H7 (cell line): ENCODE results near the gene CPXM2. TPM values are rescaled to one million over a fixed set of nuclear protein-coding genes. Genes with fewer than 3 reads are reported as not detected.

Experiments used
- DNase-seq: peaks from one replicate; pipeline ENCODE4 v3.0.0; 2012
- H3K27me3 ChIP-seq: 2 replicates; pipeline ENCODE4 v1.6.0; 2011; ENCODE audit warnings: mild to moderate bottlenecking, low read length; ENCODE audit not compliant: control insufficient read depth, insufficient read depth
- H3K36me3 ChIP-seq: replicated peaks from 2 replicates; pipeline ENCODE4 v1.5.1; 2011; ENCODE audit warnings: low read length; ENCODE audit not compliant: control insufficient read depth, insufficient read depth
- H3K4me3 ChIP-seq: 2 replicates; pipeline ENCODE4 v1.5.1; 2011; ENCODE audit warnings: low read depth, mild to moderate bottlenecking, control low read depth, low read length, moderate library complexity; ENCODE audit not compliant: insufficient read depth
- total RNA-seq: library from RNA; depleted of rRNA; stranded (reverse); fragments of >200 nt; shearing (Covaris generic); gene quantifications from 2 replicates; pipeline ENCODE4 v1.2.3, GENCODE V29; 2014

The CPXM2 gene
- total RNA-seq, 1 experiment from 2014 or later = 2.9 TPM

DNA sequence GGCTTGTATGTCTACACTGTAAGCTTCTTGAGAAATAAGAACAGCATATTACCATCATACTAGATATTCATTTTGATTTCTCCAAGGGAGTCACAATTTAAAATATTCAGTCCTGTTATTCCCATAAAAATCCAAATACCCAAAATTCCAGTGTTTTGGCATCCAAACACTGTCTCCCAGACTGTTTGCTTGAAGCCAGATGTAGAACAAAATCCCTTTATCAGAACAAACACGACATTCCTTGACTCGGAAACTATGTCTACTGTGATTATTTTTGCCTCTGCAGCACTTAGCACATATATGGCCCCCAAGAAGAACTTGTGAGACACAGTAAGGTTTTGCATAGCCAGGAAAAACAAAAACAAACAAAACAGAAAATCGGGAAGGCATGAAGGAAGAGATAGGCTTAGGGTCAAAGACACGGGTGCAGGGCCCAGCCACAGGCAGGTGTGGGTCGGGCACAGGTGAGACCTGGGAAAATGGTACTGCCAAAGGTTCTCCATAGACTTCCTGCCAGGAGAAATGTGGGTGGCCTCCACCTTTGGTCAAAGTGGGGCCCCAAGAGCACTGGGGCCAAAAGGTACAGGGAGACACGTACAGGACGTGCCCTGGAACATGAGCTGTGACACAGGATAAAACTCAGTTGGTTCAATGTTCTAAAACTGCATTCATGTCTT, 36.5 kb downstream of the CPXM2 start:
- H3K27me3 ChIP-seq = no peaks in the 10 kb centered on the region
- no peak for DNase-seq

DNA sequence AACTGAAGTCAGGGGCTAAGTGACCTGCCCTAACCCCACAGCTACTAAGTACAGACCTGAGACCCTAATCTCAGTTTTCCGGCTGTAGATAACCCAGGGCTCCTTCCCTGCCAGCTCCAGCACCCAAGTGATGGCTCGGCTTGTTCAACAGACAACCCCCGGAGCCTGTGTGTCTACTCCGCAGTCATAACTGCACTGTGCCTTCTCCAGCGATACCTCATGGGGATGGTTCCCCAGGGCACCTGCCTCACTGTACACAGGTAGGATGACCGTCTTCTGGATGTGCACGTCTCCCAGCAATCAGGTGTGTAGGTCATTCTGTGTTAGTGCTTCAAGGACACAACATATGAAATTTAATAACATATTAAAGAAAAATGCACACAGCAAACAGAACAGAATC, 37.1 kb downstream of the CPXM2 start:
- DNase-seq = no peak
- Histone ChIP-seq H3K27me3 (no peaks in the 10 kb centered on the region), H3K36me3 (no peaks in the 10 kb centered on the region), H3K4me3 (no peak overlapping the region)

More for the DNA sequence above, 36.5 kb downstream of the CPXM2 start:
- no peaks in the 10 kb centered on the region for H3K36me3 ChIP-seq
- H3K4me3 ChIP-seq = no peak overlapping the region

DNA sequence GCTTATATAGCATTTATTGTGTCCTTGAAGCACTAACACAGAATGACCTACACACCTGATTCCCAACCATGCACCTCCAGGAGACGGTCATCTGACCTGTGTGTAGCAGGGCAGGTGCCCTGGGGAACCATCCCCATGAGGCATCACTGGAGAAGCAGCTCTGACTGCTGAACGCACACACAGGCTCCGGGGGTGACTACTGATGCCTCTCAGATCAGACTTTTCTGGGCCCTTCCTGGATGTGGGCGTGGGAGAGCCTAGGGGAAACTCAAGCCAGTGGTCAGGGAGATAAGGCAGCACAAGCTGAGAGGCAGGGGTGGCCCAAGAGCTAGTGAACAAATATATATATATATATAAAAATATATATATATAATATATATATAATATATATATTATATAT, 37.6 kb downstream of the CPXM2 start:
- Histone ChIP-seq H3K27me3 (no peaks in the 10 kb centered on the region), H3K4me3 (no peak overlapping the region), H3K36me3 (no peaks in the 10 kb centered on the region)
- DNase-seq = no peak

DNA sequence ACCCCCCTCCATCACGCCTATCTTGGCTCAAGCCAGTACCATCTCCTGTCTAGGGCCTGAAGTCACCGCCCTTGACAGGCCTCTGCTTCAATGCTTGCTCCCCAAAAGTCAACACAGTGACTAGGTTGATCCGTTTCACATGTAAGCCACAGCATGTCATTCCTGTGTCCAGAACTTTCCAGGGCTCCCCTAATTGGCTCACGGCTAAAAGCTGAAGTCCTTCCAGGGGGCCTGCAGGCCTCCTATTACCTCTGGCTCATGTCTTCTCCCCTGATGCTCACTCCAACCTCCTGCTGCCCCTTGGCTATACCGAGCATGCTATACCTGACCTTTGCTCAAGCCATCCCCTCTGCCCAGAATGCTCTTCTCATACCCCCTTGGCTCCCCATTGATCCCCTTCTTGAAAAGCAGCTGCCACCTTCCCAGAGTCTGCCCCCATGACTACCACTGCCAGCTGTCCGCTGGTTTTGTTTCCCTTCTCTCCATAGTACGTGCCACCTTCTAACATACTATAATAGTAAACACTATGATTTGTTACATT, 39.1 kb downstream of the CPXM2 start:
- no peak overlapping the region for H3K4me3 ChIP-seq
- H3K27me3 ChIP-seq = no peaks in the 10 kb centered on the region
- DNase-seq = no peak
- no peaks in the 10 kb centered on the region for H3K36me3 ChIP-seq

DNA sequence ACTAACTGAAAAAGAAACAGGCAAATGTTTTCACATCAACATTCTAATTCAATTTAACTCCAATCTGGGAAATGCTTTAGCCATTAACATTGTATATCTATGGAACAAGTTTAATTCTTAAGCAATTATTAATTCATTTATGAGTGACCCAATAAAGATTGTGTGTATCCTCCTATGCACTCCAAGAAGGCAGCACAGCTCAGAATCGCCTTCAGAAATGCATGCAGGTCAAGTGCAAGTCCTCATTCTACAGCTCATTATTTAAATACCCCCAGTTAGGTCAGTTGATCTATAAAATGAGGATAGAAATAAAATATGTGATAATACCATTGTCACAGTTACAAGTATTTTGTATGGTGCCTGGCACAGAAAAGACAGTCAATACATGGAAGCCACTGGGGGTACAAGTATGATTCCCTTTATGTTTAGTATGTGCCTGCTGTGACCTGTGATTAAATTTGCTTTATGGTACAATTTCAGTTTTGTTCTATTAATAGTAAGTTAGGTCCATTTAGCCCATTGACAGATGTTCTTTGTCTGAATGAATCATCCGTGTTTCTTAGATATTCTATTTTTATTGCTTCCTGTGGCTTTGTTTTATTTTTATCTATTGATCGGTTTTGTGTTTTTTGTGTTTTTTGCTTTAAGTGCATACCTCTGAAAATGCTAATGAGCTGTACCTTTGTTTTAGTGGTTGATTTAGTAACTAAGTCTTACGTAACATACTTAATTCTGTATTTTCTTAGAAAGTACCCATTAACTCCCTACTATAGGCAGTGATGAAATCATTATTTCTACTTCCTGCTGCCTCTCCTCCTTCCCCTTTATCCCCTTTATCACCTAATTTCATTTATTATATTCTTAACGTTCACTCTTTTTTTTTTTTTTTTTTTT, 42.8 kb downstream of the CPXM2 start:
- DNase-seq = no peak
- no peaks in the 10 kb centered on the region for H3K36me3 ChIP-seq
- no peaks in the 10 kb centered on the region for H3K27me3 ChIP-seq
- no peak overlapping the region for H3K4me3 ChIP-seq

DNA sequence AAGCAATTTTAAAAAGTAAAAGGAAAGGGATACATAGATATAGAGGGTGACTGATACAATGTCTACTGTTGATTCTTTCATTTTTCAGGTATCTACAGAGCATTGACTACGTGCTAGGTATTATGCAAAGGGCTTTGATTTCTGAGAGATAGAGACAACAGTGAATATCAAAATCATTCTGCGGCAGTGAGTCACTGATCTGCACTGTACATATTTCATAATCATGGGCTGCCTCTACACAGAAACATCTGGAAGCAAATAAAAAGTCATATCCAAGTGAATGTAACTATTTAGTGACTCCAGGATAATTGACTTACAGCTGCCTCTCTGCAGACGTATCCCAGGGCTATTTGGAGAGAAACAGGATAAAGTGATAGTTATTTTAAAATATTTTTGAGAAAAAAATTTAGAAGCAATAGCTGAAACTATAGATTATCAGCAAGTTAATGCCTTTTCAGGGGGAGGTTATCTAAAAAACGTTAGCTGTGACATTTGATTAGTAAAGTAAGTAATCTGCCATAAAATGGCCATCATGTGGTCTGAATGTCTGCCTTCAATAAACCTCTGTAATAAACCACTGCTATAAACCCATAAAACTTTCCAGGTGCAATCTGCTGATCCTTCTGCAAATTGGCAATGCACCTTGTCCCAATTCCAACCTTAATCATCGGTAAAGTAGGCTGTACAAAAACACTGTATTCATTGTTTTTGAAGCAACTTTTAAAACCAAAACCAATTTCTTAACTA, 43.7 kb downstream of the CPXM2 start:
- Histone ChIP-seq H3K4me3 (no peak overlapping the region), H3K27me3 (no peaks in the 10 kb centered on the region), H3K36me3 (no peaks in the 10 kb centered on the region)
- DNase-seq = no peak

DNA sequence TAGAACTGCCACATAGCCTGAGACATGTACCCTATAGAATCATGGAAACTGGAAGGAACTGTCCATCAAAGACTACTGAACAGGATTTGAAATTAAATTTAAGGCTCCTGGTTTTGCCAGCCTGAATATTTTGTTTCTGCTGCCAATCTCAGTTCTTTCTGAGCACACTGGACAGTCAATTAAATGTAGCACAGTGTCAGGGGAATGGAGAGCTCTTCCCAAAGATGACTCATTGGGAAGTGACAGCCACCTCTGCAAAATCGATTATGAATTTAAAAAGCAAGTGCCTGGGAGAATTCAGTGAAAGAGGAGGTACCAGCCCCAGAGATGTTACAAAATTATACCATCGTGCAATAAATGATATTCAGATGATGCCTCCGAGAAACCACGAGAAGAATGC, 47.8 kb downstream of the CPXM2 start:
- Histone ChIP-seq H3K4me3 (no peak overlapping the region), H3K36me3 (no peaks in the 10 kb centered on the region), H3K27me3 (no peaks in the 10 kb centered on the region)
- DNase-seq = no peak

DNA sequence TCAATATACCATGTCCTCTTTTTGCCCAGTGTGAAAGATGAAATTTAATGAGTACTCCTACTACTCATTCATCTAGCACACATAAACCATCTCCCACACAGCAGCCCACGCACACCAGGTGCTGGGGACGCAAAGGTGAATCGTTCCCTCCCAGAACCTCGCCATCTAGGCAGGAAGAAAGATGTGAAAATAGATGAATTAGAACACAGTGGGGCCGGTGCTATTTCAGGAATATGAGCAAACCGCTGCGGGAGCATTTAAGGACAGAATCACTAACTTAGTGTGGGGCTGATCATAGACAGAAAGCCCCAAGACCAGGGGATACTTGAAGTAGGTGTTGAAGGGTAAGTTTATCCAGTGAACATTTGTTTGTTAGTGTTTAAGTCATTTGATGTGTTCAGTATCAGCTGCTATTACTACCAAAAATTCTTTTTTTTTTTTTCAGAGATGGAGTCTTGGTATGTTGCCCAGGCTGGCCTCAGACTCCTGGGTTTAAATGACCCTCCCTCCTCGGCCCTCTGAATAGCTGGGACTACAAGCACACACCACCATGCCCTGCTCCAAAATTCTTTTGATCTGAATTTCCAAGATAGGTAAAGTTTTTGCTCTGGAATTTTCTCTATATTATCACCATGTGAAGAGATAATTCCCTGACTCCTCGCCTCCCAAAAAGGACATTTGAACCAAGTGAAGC, 48.8 kb downstream of the CPXM2 start:
- DNase-seq = no peak
- H3K36me3 ChIP-seq = no peaks in the 10 kb centered on the region
- no peak overlapping the region for H3K4me3 ChIP-seq
- H3K27me3 ChIP-seq = no peaks in the 10 kb centered on the region

DNA sequence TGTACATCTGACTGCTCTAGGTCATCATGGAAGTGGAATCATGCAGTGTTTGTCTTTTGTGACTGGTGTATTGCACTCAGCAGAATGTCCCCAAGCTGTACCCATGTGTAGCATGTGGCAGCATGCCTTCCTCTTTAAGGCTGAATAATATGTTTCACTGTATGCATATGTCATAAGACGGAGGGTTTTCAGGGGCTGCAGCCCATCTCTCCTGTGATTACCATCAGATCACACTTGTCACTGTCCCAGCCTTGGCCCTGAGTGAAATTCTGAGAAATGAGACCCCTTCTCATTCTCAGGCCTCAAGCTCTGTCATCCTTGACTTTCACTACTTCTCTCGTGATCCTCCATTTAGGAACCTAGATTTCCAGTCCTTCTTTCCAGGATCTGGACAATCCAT, 50.0 kb downstream of the CPXM2 start:
- Histone ChIP-seq H3K27me3 (no peaks in the 10 kb centered on the region), H3K4me3 (no peak overlapping the region), H3K36me3 (no peaks in the 10 kb centered on the region)
- DNase-seq = no peak

DNA sequence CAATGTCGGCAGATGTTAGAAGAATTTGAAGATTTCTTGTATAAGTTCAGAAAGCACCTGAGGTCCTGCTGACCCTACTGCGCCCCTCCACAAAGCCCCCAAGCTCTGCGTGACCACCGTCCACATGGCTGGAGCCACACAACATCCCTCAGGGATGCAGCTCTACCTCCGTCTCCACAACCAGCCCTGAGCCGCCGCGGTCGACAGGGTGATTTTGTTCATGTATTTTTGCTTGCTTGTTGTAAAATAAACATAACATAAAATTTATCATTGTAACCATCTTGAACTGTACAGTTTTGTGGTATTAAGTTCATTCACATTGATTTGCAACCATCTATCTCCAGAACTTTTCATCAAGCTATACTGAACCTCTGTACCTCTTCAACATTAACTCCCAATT, 50.5 kb downstream of the CPXM2 start:
- Histone ChIP-seq H3K4me3 (no peak overlapping the region), H3K27me3 (no peaks in the 10 kb centered on the region), H3K36me3 (no peaks in the 10 kb centered on the region)
- no peak for DNase-seq

DNA sequence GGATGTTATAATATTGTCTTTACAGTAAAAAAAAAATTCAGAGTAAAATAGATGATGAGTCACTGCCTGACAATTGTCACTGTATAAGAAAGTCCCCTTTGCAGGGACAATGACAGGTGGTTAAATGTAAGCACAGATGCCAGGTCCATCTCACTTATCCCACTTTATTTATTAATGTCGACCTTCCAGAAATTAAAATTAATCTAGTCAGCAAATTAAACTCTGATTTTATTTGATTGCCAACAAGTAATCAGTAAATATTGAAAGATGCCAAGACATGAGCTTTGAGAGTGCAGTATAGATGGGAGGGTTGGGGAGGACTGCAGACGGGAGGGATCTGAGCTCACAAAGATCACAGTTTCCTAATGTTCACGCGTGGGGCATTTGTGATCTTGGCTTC, 50.9 kb downstream of the CPXM2 start:
- Histone ChIP-seq H3K36me3 (no peaks in the 10 kb centered on the region), H3K4me3 (no peak overlapping the region), H3K27me3 (no peaks in the 10 kb centered on the region)
- no peak for DNase-seq

DNA sequence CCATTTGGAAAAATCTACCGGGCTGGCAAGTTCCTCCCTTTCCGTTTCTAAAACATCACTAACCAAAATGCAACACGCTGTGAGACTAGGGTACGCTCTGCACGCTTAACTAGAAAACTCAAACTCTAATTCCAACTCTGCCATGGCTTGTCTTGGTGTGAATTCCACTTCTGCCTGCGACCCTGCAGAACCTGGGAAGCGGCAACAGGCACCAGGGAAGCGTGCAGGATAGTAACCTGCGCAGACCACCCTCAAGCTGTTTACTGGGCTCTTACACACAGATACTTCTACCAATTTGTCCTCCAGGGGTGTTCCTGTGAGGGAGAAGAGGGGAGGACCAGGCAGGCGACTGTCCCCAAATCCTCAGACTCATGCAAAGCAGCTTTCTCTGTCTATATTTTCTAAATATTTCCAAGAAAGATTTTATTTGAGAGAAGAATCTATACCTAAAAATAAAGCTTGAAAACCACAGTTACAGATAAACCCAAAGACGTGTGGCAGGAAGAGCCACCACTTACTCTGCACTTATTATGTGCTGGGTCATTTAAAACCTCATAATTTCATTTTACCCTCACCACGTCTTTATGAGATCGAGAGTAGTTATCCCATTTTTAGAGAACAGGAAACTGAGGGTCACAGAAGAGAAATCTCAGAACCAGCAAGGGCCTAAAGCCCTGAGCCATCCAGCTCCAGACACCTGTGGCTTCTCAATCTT, 52.9 kb downstream of the CPXM2 start:
- H3K27me3 ChIP-seq = no peaks in the 10 kb centered on the region
- DNase-seq = no peak
- H3K36me3 ChIP-seq = no peaks in the 10 kb centered on the region
- H3K4me3 ChIP-seq = no peak overlapping the region

DNA sequence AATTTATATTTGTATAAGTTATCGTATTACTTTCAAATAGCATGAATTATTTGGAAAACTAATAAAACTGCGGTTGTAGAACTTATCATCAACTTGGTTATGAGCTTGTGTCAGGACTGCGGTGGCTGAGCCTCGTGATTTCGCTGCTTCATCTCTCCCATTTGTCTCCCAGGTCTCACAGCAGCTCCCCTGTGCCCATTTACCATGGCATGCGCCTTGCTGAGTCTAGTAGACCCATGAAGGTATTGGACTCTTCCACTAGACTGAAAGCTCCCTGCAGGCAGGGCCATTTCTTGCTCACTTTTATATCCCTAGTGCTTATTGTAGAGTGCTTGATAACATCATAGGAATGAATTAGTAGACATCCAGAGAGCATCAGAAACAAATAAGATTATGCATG, 53.9 kb downstream of the CPXM2 start:
- no peak for DNase-seq
- Histone ChIP-seq H3K36me3 (no peaks in the 10 kb centered on the region), H3K4me3 (no peak overlapping the region), H3K27me3 (no peaks in the 10 kb centered on the region)
